Eye (tissue), 1 donor: ENCODE measurements around the gene AAGAB.
"Not testable (repeated sequence)": the region's sequence is repeated elsewhere in the genome, so short reads cannot be mapped to it uniquely, and the experiment has no call there.

ENCODE experiments used
- DNase-seq: peaks from one replicate; pipeline ENCODE4 v3.0.0-alpha.2; 2015

The AAGAB gene

GRCh38 chr15:67254238-67255175 lies at the start of gene AAGAB, which contains the start of gene IQCH:
Gene AAGAB (minus strand): TSS chr15:67254661. CDS start chr15:67254631, 30 bp downstream.
Gene IQCH (plus strand): TSS chr15:67254786. CDS start chr15:67254897, 111 bp downstream.
- DNase-seq = peak; percentile 98

GRCh38 chr15:67303490-67304363 lies 49.3 kb upstream of the AAGAB start:
- DNase-seq = no peak

- no peak for DNase-seq
Measured at GRCh38 chr15:67300266-67301025, 46.0 kb upstream of the AAGAB start.

- no peak for DNase-seq
Measured at GRCh38 chr15:67296684-67297083, 42.2 kb upstream of the AAGAB start.

GRCh38 chr15:67296188-67296587 lies 41.7 kb upstream of the AAGAB start:
- no peak for DNase-seq

GRCh38 chr15:67290319-67290718 lies 35.9 kb upstream of the AAGAB start:
- DNase-seq = no peak

- not testable (repeated sequence) for DNase-seq
Measured at GRCh38 chr15:67286400-67286799, 31.9 kb upstream of the AAGAB start.

- DNase-seq = not testable (repeated sequence)
Measured at GRCh38 chr15:67285625-67286024, 31.2 kb upstream of the AAGAB start.

GRCh38 chr15:67281714-67282113 lies 27.3 kb upstream of the AAGAB start:
- DNase-seq = no peak

GRCh38 chr15:67280217-67280616 lies 25.8 kb upstream of the AAGAB start:
- no peak for DNase-seq

- no peak for DNase-seq
Measured at GRCh38 chr15:67276666-67277065, 22.2 kb upstream of the AAGAB start.

- DNase-seq = no peak
Measured at GRCh38 chr15:67274236-67274635, 19.8 kb upstream of the AAGAB start.

GRCh38 chr15:67267951-67268941 lies 13.8 kb upstream of the AAGAB start:
- no peak for DNase-seq

- DNase-seq = no peak
Measured at GRCh38 chr15:67267440-67267839, 13.0 kb upstream of the AAGAB start.

GRCh38 chr15:67266870-67267269 lies 12.4 kb upstream of the AAGAB start:
- no peak for DNase-seq

- DNase-seq = no peak
Measured at GRCh38 chr15:67259806-67260205, 5.3 kb upstream of the AAGAB start.

GRCh38 chr15:67259379-67259778 lies 4.9 kb upstream of the AAGAB start:
- DNase-seq = no peak

GRCh38 chr15:67258412-67258811 lies 4.0 kb upstream of the AAGAB start:
- DNase-seq = not testable (repeated sequence)

GRCh38 chr15:67256051-67256450 lies 1.6 kb upstream of the AAGAB start:
- no peak for DNase-seq

GRCh38 chr15:67253549-67254237 lies 768 bp downstream of the AAGAB start:
- no peak for DNase-seq

- no peak for DNase-seq
Measured at GRCh38 chr15:67253101-67253500, 1.4 kb downstream of the AAGAB start.
